ENCODE results near the gene CUX1.

CUX1 gene

DNA sequence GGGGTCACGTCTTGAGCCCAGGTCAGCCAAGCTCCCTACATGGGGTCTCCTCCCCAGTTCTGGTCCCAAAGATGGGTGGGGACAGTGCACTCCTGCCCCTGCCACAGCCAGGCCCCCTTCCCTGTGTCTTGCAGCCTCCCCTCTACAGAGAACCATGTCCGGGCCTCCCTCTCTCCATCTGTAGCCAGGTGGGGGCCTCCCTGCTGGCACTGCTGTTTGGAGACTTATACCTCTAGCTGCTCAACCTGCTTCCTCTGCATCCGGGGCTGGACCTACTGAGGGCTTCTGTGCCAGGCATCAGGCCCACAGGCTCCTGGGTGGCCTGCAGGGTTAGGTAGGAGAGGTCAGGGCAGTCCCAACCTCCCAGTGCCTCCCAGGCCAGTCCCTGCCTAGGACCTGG is 477.2 kb downstream of the CUX1 start:
- no peak for DNase-seq (ENCODE audit: low read depth in 1 of 2, low spot score in 1 of 2)
- no peak overlapping the region for H3K27ac ChIP-seq (replicated peaks)
- no peaks in the 10 kb centered on the region for H3K27me3 ChIP-seq (ENCODE audit: insufficient read depth, poor library complexity, severe bottlenecking)
- TF ChIP-seq GABPA (IDR thresholded peaks at IDR 0.05; ENCODE audit: low read depth) (no peak), SPI1 (IDR thresholded peaks at IDR 0.05; ENCODE audit: borderline replicate concordance, low read depth) (no peak), POLR2AphosphoS5 (IDR thresholded peaks at IDR 0.05; ENCODE audit: low read depth) (no peak)
- TF ChIP-seq, protein P1, sequence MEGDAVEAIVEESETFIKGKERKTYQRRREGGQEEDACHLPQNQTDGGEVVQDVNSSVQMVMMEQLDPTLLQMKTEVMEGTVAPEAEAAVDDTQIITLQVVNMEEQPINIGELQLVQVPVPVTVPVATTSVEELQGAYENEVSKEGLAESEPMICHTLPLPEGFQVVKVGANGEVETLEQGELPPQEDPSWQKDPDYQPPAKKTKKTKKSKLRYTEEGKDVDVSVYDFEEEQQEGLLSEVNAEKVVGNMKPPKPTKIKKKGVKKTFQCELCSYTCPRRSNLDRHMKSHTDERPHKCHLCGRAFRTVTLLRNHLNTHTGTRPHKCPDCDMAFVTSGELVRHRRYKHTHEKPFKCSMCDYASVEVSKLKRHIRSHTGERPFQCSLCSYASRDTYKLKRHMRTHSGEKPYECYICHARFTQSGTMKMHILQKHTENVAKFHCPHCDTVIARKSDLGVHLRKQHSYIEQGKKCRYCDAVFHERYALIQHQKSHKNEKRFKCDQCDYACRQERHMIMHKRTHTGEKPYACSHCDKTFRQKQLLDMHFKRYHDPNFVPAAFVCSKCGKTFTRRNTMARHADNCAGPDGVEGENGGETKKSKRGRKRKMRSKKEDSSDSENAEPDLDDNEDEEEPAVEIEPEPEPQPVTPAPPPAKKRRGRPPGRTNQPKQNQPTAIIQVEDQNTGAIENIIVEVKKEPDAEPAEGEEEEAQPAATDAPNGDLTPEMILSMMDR (IDR thresholded peaks at IDR 0.05; ENCODE audit: insufficient read depth, low read length): no peak
- TF ChIP-seq, protein P2, sequence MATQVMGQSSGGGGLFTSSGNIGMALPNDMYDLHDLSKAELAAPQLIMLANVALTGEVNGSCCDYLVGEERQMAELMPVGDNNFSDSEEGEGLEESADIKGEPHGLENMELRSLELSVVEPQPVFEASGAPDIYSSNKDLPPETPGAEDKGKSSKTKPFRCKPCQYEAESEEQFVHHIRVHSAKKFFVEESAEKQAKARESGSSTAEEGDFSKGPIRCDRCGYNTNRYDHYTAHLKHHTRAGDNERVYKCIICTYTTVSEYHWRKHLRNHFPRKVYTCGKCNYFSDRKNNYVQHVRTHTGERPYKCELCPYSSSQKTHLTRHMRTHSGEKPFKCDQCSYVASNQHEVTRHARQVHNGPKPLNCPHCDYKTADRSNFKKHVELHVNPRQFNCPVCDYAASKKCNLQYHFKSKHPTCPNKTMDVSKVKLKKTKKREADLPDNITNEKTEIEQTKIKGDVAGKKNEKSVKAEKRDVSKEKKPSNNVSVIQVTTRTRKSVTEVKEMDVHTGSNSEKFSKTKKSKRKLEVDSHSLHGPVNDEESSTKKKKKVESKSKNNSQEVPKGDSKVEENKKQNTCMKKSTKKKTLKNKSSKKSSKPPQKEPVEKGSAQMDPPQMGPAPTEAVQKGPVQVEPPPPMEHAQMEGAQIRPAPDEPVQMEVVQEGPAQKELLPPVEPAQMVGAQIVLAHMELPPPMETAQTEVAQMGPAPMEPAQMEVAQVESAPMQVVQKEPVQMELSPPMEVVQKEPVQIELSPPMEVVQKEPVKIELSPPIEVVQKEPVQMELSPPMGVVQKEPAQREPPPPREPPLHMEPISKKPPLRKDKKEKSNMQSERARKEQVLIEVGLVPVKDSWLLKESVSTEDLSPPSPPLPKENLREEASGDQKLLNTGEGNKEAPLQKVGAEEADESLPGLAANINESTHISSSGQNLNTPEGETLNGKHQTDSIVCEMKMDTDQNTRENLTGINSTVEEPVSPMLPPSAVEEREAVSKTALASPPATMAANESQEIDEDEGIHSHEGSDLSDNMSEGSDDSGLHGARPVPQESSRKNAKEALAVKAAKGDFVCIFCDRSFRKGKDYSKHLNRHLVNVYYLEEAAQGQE (IDR thresholded peaks at IDR 0.05; ENCODE audit: insufficient replicate concordance, low read depth): no peak
- H3K4me3 ChIP-seq (replicated peaks; ENCODE audit: insufficient read depth, low read length): no peak overlapping the region

DNA sequence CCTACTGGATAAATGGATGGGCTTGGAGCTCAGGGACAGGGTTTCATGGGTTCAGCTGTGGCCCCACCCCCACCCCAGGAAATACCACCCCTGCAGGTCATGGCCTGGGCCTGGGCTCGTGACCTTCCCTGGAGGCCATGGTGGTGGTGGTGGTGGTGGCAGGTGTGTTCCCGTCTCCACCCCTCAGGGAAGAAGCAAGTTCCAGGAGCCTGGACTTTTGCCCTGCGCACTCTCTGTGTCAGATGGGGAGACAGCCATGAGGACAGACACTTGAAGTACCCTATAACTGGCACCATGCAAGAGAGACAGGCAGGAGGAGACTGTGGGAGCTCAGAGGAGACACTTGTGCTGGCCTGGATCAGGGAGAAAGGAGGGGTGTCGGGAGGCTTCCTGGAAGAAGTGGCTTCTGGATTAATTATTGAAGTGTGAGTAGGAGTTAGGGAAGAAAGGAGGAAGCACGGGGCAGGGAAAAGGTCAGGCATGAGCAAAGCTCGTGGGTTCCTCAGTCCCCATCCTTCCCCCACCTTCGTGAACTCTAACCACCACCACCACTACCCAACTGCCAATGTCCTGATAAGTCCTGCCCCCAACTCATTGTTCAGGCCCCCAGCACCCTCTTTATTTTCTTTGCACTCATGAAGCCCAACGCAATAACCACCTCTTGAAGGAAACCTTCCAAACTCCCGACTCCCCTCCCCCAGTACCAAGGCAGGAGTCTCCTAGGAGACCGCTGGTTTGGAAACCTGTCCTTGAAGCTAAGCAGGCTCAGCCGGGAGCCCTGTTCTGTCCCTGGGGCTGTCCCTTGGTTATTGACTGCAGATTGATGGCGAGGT is 478.1 kb downstream of the CUX1 start:
- H3K27me3 ChIP-seq (ENCODE audit: insufficient read depth, poor library complexity, severe bottlenecking): no peaks in the 10 kb centered on the region
- no peak overlapping the region for H3K27ac ChIP-seq (replicated peaks)
- TF ChIP-seq, protein P1 (IDR thresholded peaks at IDR 0.05; ENCODE audit: insufficient read depth, low read length): no peak
- no peak for DNase-seq (ENCODE audit: low read depth in 1 of 2, low spot score in 1 of 2)
- H3K4me3 ChIP-seq (replicated peaks; ENCODE audit: insufficient read depth, low read length): no peak overlapping the region

DNA sequence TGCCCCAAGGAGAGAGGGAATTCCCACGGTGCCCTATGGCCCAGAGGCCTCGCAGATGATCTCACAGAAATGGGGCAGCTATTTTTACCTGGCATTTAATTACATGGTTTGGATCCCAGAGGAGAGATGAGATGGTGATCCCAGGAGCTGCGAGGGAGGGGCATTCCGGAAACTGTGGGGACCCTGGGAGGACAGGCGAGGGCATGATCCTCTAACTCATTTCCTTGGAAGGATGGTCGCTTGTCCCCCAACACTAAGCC is 478.7 kb downstream of the CUX1 start:
- no peak overlapping the region for H3K27ac ChIP-seq (replicated peaks)
- DNase-seq (ENCODE audit: low read depth in 1 of 2, low spot score in 1 of 2): no peak
- TF ChIP-seq, protein P2 (IDR thresholded peaks at IDR 0.05; ENCODE audit: insufficient replicate concordance, low read depth): no peak
- TF ChIP-seq SPI1 (IDR thresholded peaks at IDR 0.05; ENCODE audit: borderline replicate concordance, low read depth): no peak
- TF ChIP-seq, protein P1 (IDR thresholded peaks at IDR 0.05; ENCODE audit: insufficient read depth, low read length): no peak
- TF ChIP-seq POLR2AphosphoS5 (IDR thresholded peaks at IDR 0.05; ENCODE audit: low read depth): no peak
- TF ChIP-seq GABPA (IDR thresholded peaks at IDR 0.05; ENCODE audit: low read depth): no peak
- H3K4me3 ChIP-seq (replicated peaks; ENCODE audit: insufficient read depth, low read length): no peak overlapping the region
- H3K27me3 ChIP-seq (ENCODE audit: insufficient read depth, poor library complexity, severe bottlenecking): no peaks in the 10 kb centered on the region

DNA sequence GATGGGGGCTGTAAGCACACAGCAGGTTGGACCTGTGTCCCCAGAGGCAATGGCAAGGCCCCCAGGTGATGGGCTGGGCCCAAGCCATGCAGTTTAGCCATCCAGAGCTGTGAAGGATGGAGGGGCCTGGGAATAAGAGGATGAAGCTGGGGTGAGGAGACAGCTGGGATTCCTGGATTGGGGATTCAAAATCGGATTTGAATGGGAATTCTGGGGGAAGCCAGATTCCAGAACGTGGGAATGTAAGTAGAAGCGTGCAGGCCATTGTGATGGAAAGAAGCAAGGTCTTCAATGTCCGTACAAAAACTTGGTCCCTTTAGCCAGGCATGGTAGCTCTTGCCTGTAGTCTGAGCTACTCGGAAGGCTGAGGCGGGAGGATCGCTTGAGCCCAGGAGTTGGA is 479.1 kb downstream of the CUX1 start:
- Histone ChIP-seq H3K27ac (replicated peaks) (no peak overlapping the region), H3K4me3 (replicated peaks; ENCODE audit: insufficient read depth, low read length) (no peak overlapping the region), H3K27me3 (ENCODE audit: insufficient read depth, poor library complexity, severe bottlenecking) (no peaks in the 10 kb centered on the region)
- TF ChIP-seq POLR2AphosphoS5 (IDR thresholded peaks at IDR 0.05; ENCODE audit: low read depth): no peak
- TF ChIP-seq, protein P2 (IDR thresholded peaks at IDR 0.05; ENCODE audit: insufficient replicate concordance, low read depth): no peak
- TF ChIP-seq GABPA (IDR thresholded peaks at IDR 0.05; ENCODE audit: low read depth): no peak
- TF ChIP-seq, protein P1 (IDR thresholded peaks at IDR 0.05; ENCODE audit: insufficient read depth, low read length): no peak
- TF ChIP-seq SPI1 (IDR thresholded peaks at IDR 0.05; ENCODE audit: borderline replicate concordance, low read depth): no peak
- DNase-seq (ENCODE audit: low read depth in 1 of 2, low spot score in 1 of 2): no peak

Measured in HL-60 (cell line).